PC-9 (cell line): ENCODE measurements around the gene C11orf86.

Experiments used
- EZH2 ChIP-seq: fragments of 200-600 bp; sonication (generic); IDR thresholded peaks from 2 replicates; pipeline ENCODE4 v1.8.0; 2017; ENCODE audit warnings: antibody characterized with exemption, low read depth
- TF ChIP-seq, protein P1 (sequence below): fragments of 200-600 bp; sonication (generic); conservative IDR thresholded peaks from 2 replicates; pipeline ENCODE4 v1.6.1; 2017; ENCODE audit warnings: mixed run types, antibody characterized with exemption, mild to moderate bottlenecking, moderate library complexity

GRCh38 chr11:66975405-66976027 lies 412 bp downstream of the C11orf86 start:
- TF ChIP-seq, protein P1, sequence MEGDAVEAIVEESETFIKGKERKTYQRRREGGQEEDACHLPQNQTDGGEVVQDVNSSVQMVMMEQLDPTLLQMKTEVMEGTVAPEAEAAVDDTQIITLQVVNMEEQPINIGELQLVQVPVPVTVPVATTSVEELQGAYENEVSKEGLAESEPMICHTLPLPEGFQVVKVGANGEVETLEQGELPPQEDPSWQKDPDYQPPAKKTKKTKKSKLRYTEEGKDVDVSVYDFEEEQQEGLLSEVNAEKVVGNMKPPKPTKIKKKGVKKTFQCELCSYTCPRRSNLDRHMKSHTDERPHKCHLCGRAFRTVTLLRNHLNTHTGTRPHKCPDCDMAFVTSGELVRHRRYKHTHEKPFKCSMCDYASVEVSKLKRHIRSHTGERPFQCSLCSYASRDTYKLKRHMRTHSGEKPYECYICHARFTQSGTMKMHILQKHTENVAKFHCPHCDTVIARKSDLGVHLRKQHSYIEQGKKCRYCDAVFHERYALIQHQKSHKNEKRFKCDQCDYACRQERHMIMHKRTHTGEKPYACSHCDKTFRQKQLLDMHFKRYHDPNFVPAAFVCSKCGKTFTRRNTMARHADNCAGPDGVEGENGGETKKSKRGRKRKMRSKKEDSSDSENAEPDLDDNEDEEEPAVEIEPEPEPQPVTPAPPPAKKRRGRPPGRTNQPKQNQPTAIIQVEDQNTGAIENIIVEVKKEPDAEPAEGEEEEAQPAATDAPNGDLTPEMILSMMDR, result no peak
- no peak for TF ChIP-seq EZH2
